ENCODE measurements around the gene PWP2. TPM values are rescaled to one million over a fixed set of nuclear protein-coding genes. Genes with fewer than 3 reads are reported as not detected.
"Not testable (repeated sequence)": the region's sequence is repeated elsewhere in the genome, so short reads cannot be mapped to it uniquely, and the experiment has no call there.

Gene PWP2
- polyA plus RNA-seq, 4 donors = 2.6 to 7.8 (median 3.4) TPM

GRCh38 chr21:44127827-44128226 is 20.6 kb downstream of the PWP2 start:
- DNase-seq (ENCODE audit: low read depth in 4 of 4, low spot score in 3 of 4) = not testable (repeated sequence)

- DNase-seq (ENCODE audit: low read depth in 4 of 4, low spot score in 3 of 4) = not testable (repeated sequence)
Observed at GRCh38 chr21:44133715-44134057, 26.5 kb downstream of the PWP2 start.

DNA sequence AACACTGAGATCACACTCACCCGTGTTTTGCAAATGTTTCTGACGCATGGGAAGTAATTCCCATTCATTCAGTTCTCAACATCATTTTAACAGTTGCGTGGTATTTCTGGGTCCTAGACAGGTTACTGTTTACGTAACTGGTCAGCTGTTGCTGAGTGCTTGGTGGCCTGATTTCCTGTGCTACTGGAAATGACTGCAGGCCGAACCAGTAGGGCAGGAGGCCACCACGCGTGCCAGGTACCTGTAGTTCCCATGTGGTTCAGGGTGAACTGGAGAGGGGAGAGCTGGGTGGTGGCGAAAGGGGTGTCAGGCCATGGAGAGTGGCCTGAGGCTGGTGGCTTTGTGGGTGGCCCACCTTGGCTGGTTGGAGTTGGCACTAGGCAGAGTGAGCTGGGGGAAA is 27.5 kb downstream of the PWP2 start:
- not testable (repeated sequence) for DNase-seq (ENCODE audit: low read depth in 4 of 4, low spot score in 3 of 4)

DNA sequence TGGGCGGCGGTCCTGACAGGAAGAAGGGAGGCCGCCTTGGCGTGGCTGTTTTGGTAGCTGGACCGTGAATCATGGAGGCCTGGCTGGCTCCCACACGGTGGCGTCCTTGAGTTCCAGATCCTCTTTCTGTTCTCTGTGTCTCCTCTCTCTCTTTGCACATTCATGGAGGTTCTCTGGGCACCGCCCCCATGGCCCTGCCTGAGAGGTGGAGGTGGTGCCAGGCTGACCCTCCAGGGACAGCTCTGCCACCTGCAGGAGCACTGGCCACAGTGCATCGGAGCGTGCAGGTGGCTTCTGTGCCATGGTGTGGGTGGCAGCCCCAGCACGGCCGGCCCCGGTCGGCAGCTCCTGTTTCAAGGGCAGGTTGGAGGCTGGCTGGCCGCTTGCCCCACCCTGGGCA is 30.8 kb downstream of the PWP2 start:
- DNase-seq (ENCODE audit: low read depth in 4 of 4, low spot score in 3 of 4) = not testable (repeated sequence)

- DNase-seq (ENCODE audit: low read depth in 4 of 4, low spot score in 3 of 4) = not testable (repeated sequence)
Observed at GRCh38 chr21:44139787-44140551, 32.8 kb downstream of the PWP2 start.

- DNase-seq (ENCODE audit: low read depth in 4 of 4, low spot score in 3 of 4) = not testable (repeated sequence)
Observed at GRCh38 chr21:44140552-44140932, 33.3 kb downstream of the PWP2 start.

DNA sequence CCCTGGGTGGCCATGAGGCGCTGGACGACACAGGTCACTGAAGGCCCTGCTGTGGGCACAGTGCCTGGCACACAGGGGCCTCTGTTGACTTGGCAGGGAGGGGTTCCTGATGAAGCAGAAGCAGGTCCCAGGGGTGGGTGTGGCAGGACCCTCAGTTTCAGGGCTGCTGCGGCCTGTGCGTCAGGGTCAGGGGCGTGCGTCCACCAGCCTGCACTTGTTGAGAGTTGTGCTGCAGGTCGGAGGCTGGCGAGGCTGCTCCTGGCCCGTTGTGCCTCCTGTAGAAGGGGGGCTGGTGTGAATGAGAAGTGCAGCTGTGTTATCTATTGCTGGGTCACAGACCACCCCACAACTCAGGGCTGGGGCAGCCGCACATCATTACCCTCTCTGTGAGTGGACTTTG is 35.3 kb downstream of the PWP2 start:
- DNase-seq (ENCODE audit: low read depth in 4 of 4, low spot score in 3 of 4) = not testable (repeated sequence)

DNA sequence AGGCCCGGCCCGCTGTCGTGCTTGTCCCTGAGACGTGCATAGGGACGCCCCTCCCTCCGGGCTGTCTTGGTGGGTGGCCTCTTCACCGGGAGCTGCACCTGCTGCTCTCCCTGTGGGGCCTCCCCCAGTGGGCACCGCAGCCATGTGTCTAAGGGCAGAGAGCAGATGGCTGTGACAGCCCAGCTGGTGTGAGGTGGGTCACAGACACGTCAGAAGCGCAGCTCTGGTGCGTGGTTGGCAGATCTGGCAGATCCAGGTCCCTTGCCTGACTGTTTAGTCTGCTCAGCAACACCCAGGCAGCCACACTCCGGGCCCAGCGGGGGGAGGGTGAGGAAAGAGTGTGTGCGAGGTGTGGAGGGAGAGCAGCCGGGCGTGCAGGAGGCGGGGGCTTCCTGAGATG is 36.2 kb downstream of the PWP2 start:
- not testable (repeated sequence) for DNase-seq (ENCODE audit: low read depth in 4 of 4, low spot score in 3 of 4)

- DNase-seq (ENCODE audit: low read depth in 4 of 4, low spot score in 3 of 4) = not testable (repeated sequence)
Observed at GRCh38 chr21:44143996-44144395, 36.8 kb downstream of the PWP2 start.

GRCh38 chr21:44144784-44145602 is 37.8 kb downstream of the PWP2 start:
- not testable (repeated sequence) for DNase-seq (ENCODE audit: low read depth in 4 of 4, low spot score in 3 of 4)

GRCh38 chr21:44145616-44146015 is 38.4 kb downstream of the PWP2 start:
- DNase-seq (ENCODE audit: low read depth in 4 of 4, low spot score in 3 of 4) = not testable (repeated sequence)

- not testable (repeated sequence) for DNase-seq (ENCODE audit: low read depth in 4 of 4, low spot score in 3 of 4)
Observed at GRCh38 chr21:44147108-44147507, 39.9 kb downstream of the PWP2 start.

DNA sequence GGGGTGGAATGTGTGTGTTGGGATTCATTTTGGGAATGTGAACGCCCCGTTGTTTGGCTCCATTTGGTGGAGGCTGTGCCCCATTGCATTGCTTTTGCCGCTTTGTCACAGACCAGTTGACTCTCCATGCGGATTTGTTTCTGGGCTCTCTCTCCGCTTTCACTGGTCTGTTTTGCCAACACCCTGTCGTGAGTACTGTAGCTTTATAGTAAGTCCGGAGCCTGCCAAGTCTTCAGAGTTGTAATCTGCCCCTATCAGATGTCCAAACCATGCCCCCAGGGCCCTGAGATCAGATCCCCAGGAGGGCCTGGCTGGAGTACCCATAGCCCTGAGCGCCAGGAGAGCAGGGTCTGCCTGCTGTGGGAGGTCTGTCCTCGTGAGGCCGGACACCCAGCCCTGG is 43.1 kb downstream of the PWP2 start:
- not testable (repeated sequence) for DNase-seq (ENCODE audit: low read depth in 4 of 4, low spot score in 3 of 4)

- not testable (repeated sequence) for DNase-seq (ENCODE audit: low read depth in 4 of 4, low spot score in 3 of 4)
Observed at GRCh38 chr21:44153214-44153888, 46.2 kb downstream of the PWP2 start.

GRCh38 chr21:44153889-44154228 is 46.7 kb downstream of the PWP2 start:
- not testable (repeated sequence) for DNase-seq (ENCODE audit: low read depth in 4 of 4, low spot score in 3 of 4)

DNA sequence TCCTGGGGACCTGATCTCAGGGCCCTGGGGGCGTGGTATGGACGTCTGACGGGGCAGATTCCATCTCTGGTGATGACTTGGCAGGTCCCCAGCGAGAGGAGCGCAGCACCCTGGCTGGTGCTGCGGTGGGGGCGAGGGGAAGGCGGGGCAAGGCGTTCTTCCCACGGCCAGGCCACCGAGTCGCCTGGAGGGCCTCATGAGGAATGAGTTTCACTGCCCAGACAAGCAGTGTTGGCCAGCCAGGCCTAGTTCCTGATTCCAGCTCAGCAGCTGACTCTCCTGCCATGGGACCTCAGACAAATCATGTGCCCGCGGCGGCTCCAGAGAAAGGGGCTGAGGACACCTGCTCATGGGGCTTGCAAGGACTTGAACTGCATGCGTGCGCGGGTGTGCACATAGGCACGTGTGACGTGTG is 47.6 kb downstream of the PWP2 start:
- DNase-seq (ENCODE audit: low read depth in 4 of 4, low spot score in 3 of 4) = not testable (repeated sequence)

DNA sequence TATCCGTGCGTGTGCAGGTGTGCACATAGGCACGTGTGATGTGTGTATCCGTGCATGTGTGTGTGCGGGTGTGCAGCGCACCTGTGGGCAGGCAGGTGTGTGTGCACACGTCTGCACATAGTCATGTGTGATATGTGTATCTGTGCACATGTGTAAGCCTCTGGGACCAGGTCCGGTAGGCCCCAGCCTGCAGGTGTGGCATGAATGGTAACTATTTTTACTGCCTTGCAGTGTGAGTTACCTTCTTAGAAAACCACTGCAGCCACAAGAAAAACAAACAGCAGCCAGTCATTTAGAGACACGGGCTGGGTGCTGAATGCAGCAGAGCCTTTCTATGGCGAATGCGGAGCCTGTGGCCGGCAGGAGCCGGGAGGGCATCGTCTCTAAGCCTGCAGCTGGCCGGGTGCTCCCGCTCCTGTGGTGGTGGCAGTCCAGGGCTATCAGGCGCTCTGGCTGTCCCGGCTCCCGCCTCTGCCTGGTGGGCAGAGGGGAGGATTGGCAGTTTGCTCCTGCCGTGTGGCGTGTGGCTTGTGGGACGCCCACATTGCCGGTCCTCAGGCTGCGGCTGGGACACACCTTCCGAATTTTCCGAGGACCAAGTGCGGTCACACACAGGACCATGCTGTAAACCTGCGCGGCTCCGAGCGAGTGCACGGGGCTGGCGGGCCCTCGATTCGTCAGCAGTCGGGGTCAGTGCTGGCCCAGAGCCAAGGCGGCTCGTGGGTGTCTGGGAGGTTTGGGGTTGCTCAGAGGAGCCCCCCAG is 48.2 kb downstream of the PWP2 start:
- DNase-seq (ENCODE audit: low read depth in 4 of 4, low spot score in 3 of 4) = not testable (repeated sequence)

GRCh38 chr21:44155994-44156380 is 48.8 kb downstream of the PWP2 start:
- DNase-seq (ENCODE audit: low read depth in 4 of 4, low spot score in 3 of 4) = not testable (repeated sequence)

DNA sequence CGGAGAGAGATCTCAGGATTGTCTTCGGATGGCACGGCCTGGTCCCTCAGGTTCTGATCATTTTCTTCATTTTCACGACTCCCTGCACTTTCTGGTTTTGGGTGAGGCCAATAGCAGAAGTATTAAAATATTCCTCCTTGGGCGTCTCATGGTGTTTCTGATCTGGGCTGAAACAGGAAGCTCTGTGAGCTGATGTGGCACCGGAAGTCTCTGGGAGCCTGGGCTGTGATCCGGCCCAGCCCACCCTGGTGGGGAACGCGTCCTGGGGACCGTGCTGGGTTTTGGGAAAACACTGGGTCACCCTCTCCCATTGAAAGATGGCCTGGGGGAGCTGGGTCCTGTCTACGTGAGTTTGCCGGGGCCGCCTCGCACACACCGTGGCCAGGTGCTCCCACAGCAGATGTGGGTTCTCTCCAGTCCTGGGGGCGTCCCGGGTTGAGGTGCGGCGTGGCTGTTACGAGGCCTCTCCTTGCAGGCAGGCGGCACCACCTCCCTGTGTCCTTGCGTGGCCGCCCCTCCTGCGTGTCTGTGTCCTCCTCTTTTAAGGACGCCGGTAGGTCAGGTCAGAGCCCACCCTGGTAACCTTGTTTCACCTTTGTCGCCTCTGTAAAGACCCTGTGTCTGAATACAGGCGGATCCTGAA is 50.4 kb downstream of the PWP2 start:
- DNase-seq (ENCODE audit: low read depth in 4 of 4, low spot score in 3 of 4) = not testable (repeated sequence)

GRCh38 chr21:44158082-44158468 is 50.9 kb downstream of the PWP2 start:
- not testable (repeated sequence) for DNase-seq (ENCODE audit: low read depth in 4 of 4, low spot score in 3 of 4)

All from left renal pelvis (tissue), 4 donors.